Activated B cell treated with CpG ODN at 0.5 μM for 24 hours (primary cell): ENCODE results near the gene TMEM114. TPM values are rescaled to one million over a fixed set of nuclear protein-coding genes. Genes with fewer than 3 reads are reported as not detected.

Experiments used
- ATAC-seq: fragments of 200-7000 bp; cut with Tn5 transposase; one replicate; pipeline ENCODE4 v1.10.0; 2021; ENCODE audit warnings: low read depth, mild to moderate bottlenecking, moderate library complexity
- CTCF ChIA-PET: fragments of 350-600 bp; sonication (Branson Sonifier 250); formaldehyde crosslinking; loops from one replicate; lab custom pipeline; 2021; ENCODE audit warnings: antibody characterized with exemption; lab: Charles Lee
- POLR2A ChIA-PET: fragments of 350-600 bp; sonication (Branson Sonifier 250); formaldehyde crosslinking; loops from one replicate; lab custom pipeline; 2021; ENCODE audit warnings: antibody characterized with exemption; lab: Charles Lee
- DNase-seq: peaks from one replicate; pipeline ENCODE4 v3.0.0; 2022
- H3K27ac Mint-ChIP-seq: one replicate; pipeline ENCODE4 v1.8.0; 2020; ENCODE audit warnings: mixed read lengths
- H3K27me3 Mint-ChIP-seq: one replicate; pipeline ENCODE4 v1.8.0; 2021; ENCODE audit warnings: mixed read lengths
- H3K36me3 Mint-ChIP-seq: one replicate; pipeline ENCODE4 v1.8.0; 2021; ENCODE audit warnings: low read depth, mixed read lengths
- H3K4me1 Mint-ChIP-seq: one replicate; pipeline ENCODE4 v1.8.0; 2021; ENCODE audit warnings: mixed read lengths
- H3K4me3 Mint-ChIP-seq: one replicate; pipeline ENCODE4 v1.8.0; 2020; ENCODE audit warnings: mild to moderate bottlenecking, mixed read lengths
- H3K9me3 Mint-ChIP-seq: one replicate; pipeline ENCODE4 v1.8.0; 2020; ENCODE audit warnings: mixed read lengths
- CTCF ChIP-seq: fragments of 200-600 bp; IDR thresholded peaks from one replicate; pipeline ENCODE4 v1.8.0; 2022; ENCODE audit warnings: antibody characterized with exemption, mild to moderate bottlenecking
- intact Hi-C: fragments of 100-400 bp; cut with micrococcal nuclease; formaldehyde crosslinking; loops from one replicate; pipeline ENCODE4 v1.15.1; 2024
- total RNA-seq: library from RNA; stranded (reverse); gene quantifications from 2 replicates; pipeline ENCODE4 v1.2.3, GENCODE V29; 2022

TMEM114 gene
- total RNA-seq, 1 donor from 2014 or later, result not detected

- H3K27me3 Mint-ChIP-seq, result peaks cover 34% of the 10 kb centered on the region
- no peak for ATAC-seq
These were observed 36.3 kb downstream of the TMEM114 start for GRCh38 chr16:8554022-8554421.

GRCh38 chr16:8552487-8553221 lies 37.7 kb downstream of the TMEM114 start:
- Mint-ChIP-seq H3K27me3 (peaks cover 45% of the 10 kb centered on the region), H3K4me1 (no peaks in the 10 kb centered on the region)
- CTCF ChIA-PET, result no interaction called here

More at GRCh38 chr16:8554022-8554421, 36.3 kb downstream of the TMEM114 start:
- DNase-seq, result no peak
- Mint-ChIP-seq H3K9me3 (peaks cover 3% of the 10 kb centered on the region), H3K4me3 (no peak overlapping the region), H3K36me3 (no peaks in the 10 kb centered on the region), H3K4me1 (no peaks in the 10 kb centered on the region), H3K27ac (no peak overlapping the region)
- POLR2A ChIA-PET, result no interaction called here
- no peak for TF ChIP-seq CTCF
- CTCF ChIA-PET, result no interaction called here
- intact Hi-C loops, result no loop called here

GRCh38 chr16:8551388-8552332 lies 38.7 kb downstream of the TMEM114 start:
- Mint-ChIP-seq H3K27ac (no peak overlapping the region), H3K27me3 (peaks cover 41% of the 10 kb centered on the region), H3K9me3 (peaks cover 3% of the 10 kb centered on the region), H3K4me3 (no peak overlapping the region), H3K4me1 (no peaks in the 10 kb centered on the region), H3K36me3 (no peaks in the 10 kb centered on the region)
- ChIA-PET POLR2A (no interaction called here), CTCF (no interaction called here)
- intact Hi-C loops, result no loop called here
- DNase-seq (no peak), ATAC-seq (no peak)
- TF ChIP-seq CTCF, result no peak

More at GRCh38 chr16:8552487-8553221, 37.7 kb downstream of the TMEM114 start:
- TF ChIP-seq CTCF, result no peak
- Mint-ChIP-seq H3K36me3 (no peaks in the 10 kb centered on the region), H3K27ac (no peak overlapping the region), H3K4me3 (no peak overlapping the region), H3K9me3 (peaks cover 3% of the 10 kb centered on the region)
- DNase-seq, result no peak
- POLR2A ChIA-PET, result no interaction called here
- ATAC-seq, result no peak
- intact Hi-C loops, result no loop called here

GRCh38 chr16:8550728-8551387 lies 39.5 kb downstream of the TMEM114 start:
- no peak for TF ChIP-seq CTCF
- no peak for DNase-seq
- peaks cover 3% of the 10 kb centered on the region for H3K9me3 Mint-ChIP-seq
- H3K27ac Mint-ChIP-seq, result no peak overlapping the region
- ATAC-seq, result no peak
- ChIA-PET POLR2A (no interaction called here), CTCF (no interaction called here)
- intact Hi-C loops, result no loop called here
- H3K4me1 Mint-ChIP-seq, result no peaks in the 10 kb centered on the region
- no peaks in the 10 kb centered on the region for H3K36me3 Mint-ChIP-seq
- H3K27me3 Mint-ChIP-seq, result peaks cover 40% of the 10 kb centered on the region
- no peak overlapping the region for H3K4me3 Mint-ChIP-seq
